SK-N-DZ (cell line): ENCODE measurements around the gene PDZD8.

Experiments
- DNase-seq: peaks from one replicate; pipeline ENCODE4 v3.0.0-alpha.2; 2015; ENCODE audit warnings: low spot score

Gene PDZD8

DNA sequence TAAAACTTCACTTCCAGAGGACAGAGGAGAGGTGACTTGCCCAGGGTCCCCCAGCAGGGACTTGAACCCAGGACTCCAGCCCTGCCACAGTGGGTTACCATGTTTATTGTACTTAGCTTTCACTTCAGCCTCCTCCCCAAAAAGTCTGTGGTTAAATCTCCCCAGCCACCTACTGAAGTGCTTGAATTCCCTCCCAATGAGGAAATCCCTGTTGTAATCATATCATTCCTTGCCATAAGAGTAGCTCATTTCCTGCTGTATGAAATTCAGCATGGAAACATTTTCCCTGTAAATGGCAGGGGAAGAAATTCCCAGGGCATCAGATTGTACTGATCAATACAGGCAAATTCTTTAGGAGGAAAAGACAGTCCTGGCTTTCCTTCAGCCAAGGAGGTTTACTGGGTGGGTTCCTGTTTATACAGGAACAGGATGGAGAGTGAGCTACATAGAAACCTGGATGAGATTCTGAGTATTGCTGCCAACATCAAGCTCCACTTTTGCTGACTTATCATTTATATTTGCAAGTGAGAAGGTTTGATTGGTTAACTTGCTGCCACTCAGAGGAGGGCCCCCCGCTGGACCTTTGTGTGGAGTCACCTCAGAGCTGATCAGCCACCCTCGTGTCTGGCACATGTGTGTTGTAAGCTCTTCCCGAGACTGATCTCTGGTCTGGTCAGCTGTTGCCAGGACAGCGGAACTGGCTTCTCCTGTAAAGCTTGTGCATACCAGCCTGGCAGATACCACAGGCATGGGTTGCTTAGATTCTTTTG is 16.4 kb upstream of the PDZD8 start:
- DNase-seq, result no peak

DNA sequence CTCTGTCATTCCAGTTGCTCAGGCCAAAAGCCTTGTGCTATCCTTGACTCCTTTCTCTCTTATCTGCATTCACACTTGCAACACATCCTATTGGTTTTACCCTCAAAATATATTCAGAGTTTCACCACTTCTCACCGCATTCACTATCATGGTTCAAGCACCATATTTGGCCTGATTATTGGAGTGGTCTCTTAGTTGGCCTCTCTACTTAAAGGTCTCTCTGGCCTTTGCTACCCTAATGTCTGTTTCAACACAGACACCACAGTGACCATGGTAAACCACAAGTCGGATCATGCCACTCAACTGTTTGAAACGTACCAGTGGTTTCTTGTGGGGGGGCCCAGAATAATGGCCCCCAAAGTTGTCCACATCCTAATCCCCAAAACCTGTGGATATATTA is 15.2 kb upstream of the PDZD8 start:
- no peak for DNase-seq

DNA sequence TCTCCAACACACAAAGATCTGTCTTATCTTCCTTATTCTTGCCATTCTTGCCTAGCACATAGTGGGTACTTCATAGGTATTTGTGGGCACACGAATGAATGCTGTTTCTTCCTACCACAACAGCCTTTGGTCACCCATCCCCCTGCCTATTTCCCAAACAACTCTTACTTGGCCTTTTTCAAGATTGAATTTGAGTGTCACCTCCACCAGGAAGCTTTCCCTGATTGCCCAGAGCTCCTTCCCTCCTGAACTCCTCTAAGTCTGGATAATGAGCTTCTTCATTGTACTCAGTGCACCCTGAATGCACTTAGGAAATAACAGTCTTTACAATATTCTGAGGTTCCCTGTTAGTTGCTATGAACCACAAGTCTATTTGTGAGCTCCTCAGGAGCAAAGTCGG is 11.6 kb upstream of the PDZD8 start:
- DNase-seq, result no peak

DNA sequence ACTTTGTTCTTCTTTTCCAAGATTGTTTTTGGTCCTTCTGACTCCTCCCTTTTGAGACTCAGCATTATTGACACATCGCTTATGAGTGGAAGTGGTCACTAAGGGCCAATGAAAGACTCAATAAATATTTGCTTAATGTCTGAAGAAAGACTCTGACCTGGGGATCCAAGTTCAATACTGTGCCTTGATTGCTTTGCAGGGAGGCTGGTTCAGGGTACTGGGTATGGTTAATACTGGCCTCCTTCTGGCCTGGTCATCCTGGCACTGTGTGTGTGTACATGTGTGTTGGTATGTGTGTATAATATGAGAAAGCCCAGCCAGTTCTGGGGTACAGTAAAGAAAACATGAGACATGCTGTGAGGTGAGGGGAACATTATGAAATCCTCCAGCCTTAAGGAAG is 7.6 kb upstream of the PDZD8 start:
- no peak for DNase-seq

DNA sequence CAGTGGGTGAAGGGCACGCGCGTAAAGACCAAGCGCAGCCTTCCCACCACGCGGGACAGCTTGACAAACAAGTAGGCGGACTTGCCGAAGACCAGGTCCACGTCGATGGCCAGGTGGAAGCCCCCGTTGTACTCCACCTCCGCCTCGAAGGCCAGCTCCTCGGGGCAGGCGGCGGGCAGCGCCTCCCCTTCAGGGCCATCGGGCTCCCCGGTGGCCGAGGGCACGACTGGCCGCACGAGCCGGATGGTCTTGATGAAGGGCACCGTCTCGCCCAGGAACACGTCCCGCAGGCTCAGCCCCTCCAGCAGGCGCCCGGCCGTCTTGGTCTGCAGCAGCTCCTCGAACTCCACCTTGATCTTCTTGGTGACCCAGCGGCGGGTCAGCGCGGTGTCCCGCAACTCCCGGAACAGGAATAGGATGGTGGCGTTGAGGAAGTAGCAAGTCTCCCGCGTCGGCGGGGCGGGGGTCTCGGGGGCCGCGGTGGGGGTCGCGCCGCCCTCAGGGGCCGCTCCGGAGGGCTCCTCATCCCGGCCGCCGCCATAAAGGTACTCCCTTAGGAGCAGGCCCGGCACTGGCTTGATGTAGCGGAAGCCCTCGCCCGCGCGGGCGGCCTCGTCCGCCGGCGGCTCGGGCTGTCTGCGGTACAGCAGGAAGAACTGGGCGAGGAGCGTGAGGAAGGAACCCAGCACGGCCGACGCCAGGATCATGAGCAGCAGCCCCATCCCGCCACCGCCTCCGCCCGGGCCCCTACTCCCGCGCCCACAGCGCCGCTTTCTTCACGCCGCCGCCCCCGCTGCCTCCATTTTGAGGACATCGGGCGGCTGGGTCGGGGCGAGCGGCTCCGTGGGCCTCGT is 507 bp downstream of the PDZD8 start:
- DNase-seq, result peak; percentile 54

DNA sequence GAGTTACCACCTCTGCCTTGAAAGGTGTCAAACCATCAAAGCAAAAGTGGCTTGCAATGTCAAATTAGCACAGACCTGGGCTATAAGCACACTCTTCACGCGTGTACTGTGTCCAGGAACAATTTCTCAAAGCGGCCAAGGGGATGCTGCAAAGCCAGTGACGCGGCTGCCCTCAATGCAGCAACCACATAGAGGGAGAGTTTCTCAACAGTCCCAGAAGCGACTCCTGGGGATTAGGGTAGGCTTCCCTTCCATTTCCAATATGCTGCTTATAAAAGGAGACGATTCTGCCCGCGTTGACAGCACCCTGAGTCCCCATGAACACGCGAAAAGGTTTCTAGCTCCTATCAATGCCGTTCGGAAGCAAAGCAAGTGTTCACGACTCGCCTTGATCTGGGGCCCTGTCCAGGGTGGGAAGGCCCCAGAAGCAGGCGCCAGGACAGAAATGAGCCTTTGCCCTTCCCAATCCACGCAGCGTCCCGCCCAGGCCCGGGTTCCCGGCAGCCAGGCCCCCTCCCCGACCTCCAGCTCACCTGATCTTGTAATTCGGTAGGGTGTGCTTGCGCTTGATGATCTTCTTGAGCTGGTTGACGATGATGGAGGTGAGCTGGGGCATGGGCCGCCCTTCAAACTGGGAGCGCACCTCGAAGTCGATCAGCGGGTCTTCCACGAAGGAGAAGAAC is 1.3 kb downstream of the PDZD8 start:
- peak; percentile 21 for DNase-seq

DNA sequence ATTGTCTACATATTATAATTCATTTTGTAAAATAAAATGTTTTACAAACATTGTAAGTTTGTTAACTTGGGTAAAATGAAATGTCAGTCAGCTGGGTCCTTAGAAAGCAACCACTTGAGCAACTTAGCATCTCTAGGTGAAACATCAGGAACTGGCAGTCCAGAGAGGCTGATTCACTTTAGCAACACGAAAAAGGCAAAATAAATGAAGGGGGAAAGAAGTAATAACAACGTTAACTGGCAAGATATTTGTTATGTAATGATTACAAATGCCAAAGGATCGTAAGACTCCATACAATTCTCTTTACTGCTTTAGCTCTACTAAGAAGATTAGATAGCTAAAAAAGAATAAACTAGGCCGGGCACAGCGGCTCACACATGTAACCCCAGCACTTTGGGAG is 5.0 kb downstream of the PDZD8 start:
- DNase-seq, result no peak

DNA sequence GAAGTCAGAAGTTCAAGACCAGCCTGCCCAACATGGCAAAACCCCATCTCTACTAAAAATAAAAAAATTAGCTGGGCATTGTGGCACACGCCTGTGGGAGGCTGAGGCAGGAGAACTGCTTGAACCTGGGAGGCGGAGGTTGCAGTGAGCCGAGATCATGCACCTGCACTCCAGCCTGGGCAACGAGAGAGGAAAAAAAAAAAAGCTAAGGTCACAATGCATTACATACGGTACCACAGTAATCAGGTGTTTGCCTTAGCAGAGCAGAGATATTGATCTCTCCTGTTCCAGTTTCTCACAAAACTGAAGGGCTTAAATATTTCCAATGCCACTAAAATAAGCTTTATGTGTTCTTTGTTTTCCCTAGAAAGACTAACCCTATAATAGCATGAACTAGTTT is 7.5 kb downstream of the PDZD8 start:
- no peak for DNase-seq

DNA sequence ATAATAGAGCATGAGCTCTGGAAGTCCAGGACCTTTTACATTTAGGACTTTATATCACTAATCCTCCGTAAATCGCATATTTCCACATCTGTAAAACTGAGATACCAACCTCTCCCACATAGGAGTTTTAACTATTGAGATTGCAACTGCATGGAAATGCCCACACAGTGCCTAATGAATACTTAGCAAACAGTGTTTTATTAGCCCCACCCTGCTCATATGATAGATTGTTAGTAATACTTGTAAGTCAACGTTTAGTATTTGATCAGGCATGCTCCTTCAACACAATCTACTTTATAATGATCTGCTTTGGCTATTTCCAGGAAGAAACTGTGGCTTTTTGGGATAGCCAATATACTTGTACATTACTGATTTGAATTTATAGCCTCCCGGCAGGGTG is 8.5 kb downstream of the PDZD8 start:
- DNase-seq, result no peak

DNA sequence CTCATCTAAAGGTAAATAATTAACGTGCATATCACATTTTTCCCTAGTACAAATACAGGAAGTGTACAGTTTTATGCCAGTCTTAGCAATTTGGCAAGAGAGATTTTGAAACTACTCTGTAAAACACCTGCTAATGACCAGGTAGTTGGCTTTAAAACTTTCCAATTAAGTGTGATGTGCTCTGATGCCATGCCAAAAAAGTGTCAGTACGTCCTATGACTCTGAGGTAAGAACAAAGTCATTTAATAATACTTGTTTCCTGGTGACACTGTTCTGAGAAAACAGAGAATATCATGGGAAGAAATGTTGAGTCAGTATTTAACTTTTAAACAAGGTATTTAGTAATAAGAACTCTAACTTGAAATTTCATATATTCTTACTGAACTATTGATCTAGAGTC is 9.6 kb downstream of the PDZD8 start:
- DNase-seq, result no peak

DNA sequence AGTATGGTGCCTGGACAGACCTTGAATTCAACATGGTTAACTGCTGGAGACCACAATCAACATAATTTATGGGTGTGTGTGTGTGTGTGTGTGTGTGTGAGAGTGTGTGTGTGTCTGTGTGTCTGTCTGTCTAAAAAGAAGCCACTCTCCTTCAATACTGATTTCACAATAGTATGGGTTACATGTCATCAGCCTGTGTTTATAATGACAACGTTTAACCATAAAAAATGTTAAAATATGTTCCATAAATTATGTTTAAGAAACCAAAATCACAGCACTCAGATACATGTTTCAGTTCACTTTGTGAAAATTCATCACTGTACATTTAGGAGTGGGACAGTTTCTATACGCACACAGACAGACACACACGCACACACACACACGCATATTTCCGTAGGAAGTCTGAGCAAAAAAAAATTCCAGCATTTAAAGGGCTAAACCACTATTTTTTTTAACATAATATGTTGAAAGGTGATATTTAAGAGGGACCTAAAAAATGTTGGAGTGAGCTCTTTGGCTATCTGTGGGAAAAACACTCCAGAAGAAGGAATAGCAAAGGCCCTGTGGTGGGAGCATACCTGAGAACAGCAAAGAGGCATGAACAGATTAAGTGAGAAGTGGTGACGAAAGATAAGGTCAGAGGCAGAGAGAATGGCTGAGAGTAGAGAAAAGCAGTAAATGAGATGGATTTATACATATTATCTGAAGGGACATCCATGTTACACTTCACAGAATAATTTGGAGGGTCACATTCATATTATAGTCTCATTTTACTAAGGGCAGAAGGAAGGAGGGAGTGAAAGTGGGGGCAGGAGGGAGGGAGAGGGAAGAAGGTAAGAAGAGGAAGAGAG is 10.9 kb downstream of the PDZD8 start:
- DNase-seq, result no peak

DNA sequence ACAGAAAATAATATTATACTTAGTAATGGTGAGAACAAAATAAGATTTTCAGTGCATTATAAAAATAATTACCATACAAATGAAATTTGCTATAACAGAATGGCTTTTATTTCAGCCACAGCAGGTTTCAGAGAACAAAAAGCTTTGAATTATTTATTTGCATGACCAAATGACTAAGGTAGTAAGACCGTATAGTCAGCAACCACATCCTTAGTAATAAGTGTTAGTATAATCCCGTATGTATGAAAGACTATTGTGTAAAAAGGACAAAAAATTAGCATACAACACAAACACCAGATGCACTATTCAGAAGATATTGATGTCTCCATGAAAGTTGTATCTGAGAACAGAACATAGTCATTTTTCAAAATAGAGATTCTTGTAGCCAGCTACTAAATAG is 12.2 kb downstream of the PDZD8 start:
- DNase-seq, result no peak

DNA sequence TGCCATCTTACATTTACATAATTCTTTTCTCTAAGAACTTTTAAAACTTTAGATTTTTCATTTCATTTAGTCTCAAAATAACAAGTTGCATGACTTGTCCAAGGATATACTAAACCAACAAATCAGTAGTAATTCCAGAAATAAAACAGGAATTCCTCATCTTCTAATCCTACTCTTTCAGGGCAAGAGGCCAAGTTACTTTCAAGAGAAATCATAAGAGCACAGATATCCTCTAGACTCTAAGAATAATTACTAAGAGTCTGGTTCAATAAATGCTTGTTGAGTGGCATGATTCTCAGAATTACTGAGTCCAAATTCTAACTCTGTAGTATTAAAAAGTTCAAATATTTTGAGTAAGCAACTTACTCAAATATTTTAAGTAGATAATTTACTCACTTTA is 12.9 kb downstream of the PDZD8 start:
- no peak for DNase-seq

DNA sequence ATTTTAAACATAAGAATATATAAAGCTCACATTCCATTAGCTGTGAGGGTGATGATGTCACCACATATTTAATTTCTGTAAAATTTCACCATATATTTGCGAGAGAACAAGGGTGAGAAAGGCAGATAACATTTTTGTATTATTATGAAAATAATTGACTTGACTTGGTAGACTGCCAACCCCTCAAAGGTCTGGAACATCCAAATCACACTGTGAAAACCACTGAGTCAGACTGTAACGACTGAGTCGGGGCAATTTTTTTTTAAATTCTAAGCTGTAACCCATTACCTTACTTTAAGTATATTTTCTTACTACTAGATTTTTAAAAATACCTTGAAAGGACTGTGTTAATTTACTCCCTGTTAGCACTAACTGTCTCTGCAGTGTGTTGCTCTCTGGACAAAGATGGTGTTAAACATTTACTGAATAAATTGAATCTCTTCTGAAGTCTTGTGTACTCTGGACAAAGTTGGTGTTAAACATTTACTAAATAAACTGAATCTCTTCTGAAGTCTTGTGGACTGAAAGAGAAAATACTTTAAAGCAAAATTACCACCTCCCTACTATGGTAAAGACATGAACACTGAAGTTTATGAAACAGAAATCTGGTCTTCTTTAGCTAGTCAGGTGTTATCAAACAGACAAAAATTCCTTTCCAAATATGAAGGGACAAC is 14.1 kb downstream of the PDZD8 start:
- DNase-seq, result no peak

DNA sequence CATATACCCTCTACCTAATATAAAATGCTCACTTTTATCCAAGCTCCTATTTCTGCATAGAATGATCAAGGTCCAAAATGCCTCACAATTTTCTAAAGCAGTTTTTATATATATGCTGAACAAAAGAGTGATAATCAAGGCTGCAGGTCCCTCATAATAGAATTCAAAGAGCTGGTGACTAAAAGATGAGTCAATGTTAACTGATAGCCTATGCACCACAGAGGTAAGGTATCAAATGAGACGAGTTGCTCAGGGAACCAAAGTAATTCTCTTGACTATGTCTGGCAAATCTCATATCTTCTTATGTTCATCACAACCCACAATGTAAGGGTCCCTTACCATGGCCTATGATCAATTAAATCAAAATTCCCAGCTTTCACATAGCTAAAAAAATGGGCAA is 15.2 kb downstream of the PDZD8 start:
- DNase-seq, result no peak

DNA sequence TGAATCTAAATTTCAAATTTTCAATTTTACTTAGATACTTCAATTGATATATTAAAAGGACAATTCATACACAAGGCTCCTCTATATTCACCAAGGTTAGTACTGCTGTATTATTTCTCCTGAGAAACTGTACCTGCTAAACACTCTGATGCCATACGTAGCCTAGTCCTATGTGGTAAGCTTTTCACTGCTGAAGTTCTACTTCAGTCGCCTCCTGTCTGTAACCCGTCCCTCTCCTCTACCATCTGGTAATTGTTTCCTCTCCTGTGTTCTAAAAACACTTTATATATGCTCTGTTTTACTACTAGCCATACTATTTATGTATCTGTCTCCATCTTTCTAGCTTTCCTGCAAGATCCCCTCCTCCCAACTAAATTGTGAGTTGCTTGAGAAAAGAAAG is 20.2 kb downstream of the PDZD8 start:
- no peak for DNase-seq

DNA sequence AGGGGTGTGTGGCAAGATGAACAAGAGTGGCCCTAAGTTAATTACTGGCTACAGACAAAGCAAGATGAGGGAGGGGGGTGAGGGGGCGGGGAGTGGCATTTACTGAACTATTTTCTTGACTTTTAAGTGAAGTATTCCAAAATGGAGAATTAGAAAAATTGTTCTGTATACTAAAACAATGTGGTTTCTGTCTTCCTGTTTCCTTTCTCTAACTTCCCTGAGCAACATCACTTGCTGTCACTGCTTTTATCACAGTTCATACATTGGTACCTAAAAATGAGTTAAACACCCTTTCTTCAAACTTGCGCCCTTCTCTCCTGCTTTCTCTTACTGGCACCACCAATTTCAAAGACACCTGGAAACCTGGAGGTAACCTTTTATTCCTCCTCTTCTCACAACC is 21.6 kb downstream of the PDZD8 start:
- no peak for DNase-seq

DNA sequence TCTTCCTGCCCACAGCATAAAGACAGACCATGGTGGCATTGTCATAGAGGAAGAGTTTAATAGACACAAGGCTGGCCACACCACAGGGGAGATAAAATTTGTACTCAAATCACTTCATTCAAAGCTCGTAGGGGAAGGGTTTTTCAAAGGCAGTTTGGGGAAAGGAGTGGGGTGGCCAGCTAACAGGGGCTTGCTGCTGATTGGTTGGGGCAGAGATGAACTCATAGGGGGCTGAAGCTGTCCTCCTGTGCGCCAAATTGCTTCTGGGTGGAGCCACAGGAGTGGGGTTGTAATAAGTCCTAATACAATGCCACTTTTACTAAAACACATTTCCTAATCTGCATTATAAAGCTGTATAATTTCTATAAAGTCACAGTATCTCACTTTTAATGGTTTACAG is 22.5 kb downstream of the PDZD8 start:
- DNase-seq, result no peak

DNA sequence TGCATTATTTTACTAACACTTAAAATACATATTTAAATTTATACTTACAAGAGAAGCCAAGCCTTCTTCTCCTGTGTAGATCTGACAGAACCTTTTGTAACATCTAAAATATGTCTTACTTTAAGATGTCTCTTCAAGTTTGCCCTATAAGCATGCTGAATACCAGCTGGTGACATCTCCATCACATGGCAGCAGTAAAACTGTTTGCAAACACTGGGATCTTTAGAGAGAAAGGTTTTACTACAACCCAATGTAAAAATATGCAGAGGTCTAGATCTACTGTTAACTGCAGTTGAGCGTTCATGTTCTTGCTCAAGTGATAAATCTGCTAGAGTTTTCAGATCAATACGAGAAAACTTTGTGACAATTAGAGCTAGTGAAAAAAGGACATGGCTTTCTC is 23.2 kb downstream of the PDZD8 start:
- DNase-seq, result no peak

DNA sequence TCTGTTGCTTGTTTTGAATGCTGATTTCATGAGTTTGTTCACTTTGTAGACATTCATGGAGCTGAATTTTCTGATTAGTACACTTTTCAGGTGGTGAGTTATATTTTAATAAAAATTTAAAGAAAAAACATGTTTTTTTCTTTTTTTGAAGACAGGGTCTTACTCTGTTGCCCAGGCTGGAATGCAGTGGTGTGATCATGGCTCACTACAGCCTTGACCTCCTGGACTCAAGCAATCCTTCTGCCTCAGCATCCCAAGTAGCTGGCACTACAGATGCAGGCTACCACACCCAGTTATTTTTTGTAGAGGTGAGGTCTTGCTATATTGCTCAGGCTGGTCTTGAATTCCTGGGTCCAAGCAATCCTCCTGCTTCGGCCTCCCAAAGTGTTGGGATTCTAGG is 23.7 kb downstream of the PDZD8 start:
- DNase-seq, result no peak

DNA sequence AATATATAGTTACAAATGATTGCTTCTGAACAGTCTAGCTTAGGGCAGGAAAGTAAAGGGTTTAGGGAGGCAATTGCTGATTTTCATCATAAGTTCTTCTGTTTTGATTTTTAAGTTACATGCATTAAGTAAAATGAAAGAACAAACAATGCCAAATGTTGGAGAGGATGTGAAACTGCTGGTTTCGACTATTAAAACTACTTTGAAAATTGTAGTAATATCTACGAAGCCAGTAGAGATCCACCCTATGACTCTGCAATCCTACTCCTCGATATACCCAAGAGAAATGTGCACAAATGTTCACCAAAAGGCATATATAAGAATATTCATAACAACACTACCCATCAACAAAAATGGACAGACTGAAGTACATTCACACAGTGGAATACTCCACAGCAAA is 24.3 kb downstream of the PDZD8 start:
- no peak for DNase-seq
